Measurements from ENCODE around the gene COL15A1.

Gene COL15A1

DNA sequence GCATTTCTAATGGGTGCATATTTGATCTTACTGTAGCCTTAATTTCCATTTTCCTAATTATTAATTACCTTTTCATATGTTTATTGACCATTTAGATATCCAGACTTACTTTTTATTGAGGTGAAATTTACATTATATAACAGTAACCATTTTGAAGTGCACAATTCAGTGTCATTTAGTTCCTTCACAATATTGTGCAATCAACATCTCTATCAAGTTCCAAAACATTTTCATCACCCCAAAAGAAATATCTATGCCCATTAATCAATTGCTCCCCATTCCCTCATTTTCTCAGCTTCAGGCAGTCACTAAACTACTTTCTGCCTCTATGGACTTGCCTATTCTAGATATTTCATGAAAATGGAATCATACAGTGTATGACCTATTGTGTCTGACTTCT is 5.9 kb downstream of the COL15A1 start:
- TF ChIP-seq, protein P1, sequence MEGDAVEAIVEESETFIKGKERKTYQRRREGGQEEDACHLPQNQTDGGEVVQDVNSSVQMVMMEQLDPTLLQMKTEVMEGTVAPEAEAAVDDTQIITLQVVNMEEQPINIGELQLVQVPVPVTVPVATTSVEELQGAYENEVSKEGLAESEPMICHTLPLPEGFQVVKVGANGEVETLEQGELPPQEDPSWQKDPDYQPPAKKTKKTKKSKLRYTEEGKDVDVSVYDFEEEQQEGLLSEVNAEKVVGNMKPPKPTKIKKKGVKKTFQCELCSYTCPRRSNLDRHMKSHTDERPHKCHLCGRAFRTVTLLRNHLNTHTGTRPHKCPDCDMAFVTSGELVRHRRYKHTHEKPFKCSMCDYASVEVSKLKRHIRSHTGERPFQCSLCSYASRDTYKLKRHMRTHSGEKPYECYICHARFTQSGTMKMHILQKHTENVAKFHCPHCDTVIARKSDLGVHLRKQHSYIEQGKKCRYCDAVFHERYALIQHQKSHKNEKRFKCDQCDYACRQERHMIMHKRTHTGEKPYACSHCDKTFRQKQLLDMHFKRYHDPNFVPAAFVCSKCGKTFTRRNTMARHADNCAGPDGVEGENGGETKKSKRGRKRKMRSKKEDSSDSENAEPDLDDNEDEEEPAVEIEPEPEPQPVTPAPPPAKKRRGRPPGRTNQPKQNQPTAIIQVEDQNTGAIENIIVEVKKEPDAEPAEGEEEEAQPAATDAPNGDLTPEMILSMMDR (conservative IDR thresholded peaks at IDR 0.05) = no peak
- H3K27ac ChIP-seq = no peak overlapping the region

DNA sequence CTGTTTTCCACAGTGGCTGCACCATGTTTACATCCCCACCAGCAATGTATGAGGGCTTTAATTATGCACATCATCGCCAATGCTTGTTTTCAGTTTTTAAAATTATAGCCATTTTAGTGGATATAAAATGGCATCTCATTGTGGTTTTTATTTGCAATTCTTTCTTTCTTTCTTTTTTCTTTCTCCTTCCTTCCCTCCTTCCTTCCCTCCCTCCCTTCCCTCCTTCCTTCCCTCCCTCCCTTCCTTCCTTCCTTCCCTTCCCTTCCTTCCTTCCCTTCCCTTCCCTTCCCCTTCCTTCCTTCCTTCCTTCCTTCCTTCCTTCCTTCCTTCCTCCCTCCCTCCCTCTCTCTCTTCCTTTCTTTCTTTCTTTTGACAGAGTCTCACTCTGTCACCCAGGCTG is 6.6 kb downstream of the COL15A1 start:
- no peak overlapping the region for H3K27ac ChIP-seq
- TF ChIP-seq, protein P1 (conservative IDR thresholded peaks at IDR 0.05) = no peak

DNA sequence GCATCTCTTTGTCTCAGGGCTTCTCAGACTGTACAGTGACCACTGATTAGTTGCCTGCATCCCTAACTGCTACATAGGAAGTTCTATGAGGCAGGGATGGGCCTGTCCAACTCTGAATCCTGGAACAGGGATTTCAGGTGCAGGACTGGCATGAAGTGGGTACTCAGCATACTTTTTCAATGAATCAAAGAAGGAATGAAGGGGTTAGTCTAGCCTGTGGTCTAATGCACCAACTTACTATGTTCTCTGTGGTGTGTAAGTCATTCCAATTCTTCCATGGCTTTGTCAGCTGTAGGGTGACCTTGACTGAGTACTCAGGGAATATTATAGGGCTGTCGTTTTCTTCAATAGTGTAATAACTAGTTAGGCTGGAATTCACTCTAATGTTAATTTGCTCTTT is 8.3 kb downstream of the COL15A1 start:
- TF ChIP-seq, protein P1 (conservative IDR thresholded peaks at IDR 0.05) = no peak
- H3K27ac ChIP-seq = no peak overlapping the region

DNA sequence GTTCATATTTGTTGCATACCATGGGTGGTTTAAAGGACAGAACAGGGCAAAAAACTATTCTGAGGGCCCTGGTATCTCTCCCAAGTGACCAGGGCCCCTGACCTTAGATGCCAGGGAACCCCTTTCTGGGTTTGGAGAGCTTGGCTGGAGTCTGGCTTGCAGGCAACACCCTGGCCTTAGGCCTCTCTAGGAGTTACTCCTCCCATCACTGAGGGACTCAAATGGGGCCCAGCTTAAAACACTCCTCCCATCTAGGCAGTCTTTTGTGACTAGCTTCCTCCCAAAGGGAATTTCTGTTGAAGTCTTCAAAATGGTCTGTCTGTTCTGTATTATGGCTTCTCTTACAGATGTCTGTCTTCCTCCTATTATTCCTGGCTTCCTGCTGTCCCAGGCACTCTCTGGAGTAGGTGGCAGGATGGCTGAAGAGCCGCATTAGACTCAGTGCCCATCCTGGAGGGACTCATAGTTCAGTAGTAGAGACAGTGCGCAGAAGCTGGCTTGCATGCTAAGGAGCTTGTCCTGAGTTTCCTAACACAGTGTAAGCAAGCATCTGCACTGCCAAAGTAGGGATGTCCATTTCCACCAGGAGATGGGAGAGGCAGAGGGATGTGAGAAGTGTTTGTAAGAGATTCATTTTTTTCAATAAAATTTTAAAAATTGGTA is 10.0 kb downstream of the COL15A1 start:
- TF ChIP-seq, protein P1 (conservative IDR thresholded peaks at IDR 0.05) = no peak
- H3K27ac ChIP-seq = no peak overlapping the region

DNA sequence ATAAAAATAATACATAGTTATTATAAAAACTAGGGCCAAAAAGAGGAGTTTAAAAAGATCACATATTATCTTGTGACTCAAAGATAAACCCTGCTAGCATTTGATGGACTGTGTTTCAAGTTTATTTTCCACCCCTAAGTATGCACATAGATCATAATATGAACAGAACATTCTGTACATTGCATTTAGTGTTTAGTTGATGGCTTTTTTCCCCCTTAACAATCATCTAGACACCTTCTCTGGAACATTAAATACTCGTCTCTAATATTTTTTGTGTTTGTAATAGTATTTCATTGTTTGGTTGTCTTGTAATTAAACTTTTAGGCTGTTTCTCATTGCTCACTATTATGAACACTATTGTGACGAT is 10.5 kb downstream of the COL15A1 start:
- TF ChIP-seq, protein P1 (conservative IDR thresholded peaks at IDR 0.05) = no peak
- H3K27ac ChIP-seq = no peak overlapping the region

DNA sequence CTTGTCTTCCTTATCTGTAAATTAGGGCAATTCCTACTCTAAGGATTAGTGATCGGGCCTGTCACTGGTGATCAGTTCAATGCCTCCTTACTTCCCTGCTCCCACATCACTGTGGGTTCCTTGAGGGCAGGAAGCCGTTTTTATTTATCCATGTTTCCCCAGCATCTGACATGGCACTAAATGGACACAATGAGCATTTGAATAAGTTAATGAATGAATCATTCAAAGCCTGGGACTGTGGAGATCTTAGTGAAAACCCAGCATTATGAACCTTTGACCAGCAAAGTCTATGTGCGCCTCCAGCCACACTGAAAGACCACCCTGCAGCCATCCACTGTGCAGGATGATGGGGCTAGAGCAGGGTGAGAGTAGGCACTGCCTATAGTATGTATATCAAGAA is 11.6 kb downstream of the COL15A1 start:
- TF ChIP-seq, protein P1 (conservative IDR thresholded peaks at IDR 0.05) = no peak

DNA sequence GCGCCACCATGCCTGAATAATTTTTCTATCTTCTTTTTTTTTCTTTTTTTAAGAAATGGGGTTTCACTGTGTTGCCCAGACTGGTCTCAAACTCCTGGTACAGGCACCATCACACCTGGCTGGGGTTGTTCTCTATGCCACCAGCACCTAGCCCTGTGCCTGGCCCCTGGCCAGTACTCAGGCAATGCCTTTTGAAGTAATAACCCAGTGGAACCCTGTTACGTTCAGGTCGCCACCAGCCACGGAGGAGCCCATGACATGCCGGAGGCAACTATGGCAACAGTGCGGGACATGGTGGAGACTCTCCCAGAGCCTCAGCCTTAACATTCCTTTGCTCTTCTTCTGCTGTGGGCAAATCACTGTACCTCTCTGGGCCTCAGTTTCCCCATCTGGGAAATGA is 14.1 kb downstream of the COL15A1 start:
- TF ChIP-seq, protein P1 (conservative IDR thresholded peaks at IDR 0.05) = no peak
- H3K27ac ChIP-seq = no peak overlapping the region

More for the DNA sequence above, 11.6 kb downstream of the COL15A1 start:
- no peak overlapping the region for H3K27ac ChIP-seq
